Epithelial cell of proximal tubule (primary cell): ENCODE measurements around the gene L3MBTL4. TPM values are rescaled to one million over a fixed set of nuclear protein-coding genes. Genes with fewer than 3 reads are reported as not detected.

Experiments
- DNase-seq: peaks from one replicate; pipeline ENCODE4 v3.0.0-alpha.2; 2011; ENCODE audit warnings: low read depth
- H3K4me3 ChIP-seq: 2 replicates; pipeline ENCODE4 v1.5.1; 2011; ENCODE audit warnings: low read depth, mild to moderate bottlenecking, low read length
- CTCF ChIP-seq: conservative IDR thresholded peaks from 2 replicates; pipeline ENCODE4 v1.5.1; 2012; ENCODE audit warnings: low read depth, mild to moderate bottlenecking, low read length
- total RNA-seq: library from RNA; depleted of rRNA; stranded (reverse); fragments of >200 nt; gene quantifications from 2 replicates; pipeline ENCODE4 v1.2.3, GENCODE V29; 2015

The L3MBTL4 gene
- total RNA-seq, 1 donor from 2014 or later, result 4.0 TPM

- DNase-seq, result no peak
- H3K4me3 ChIP-seq, result no peak overlapping the region
- no peak for TF ChIP-seq CTCF
Measured at GRCh38 chr18:6331872-6332271, 82.8 kb downstream of the L3MBTL4 start.

- no peak for DNase-seq
- no peak for TF ChIP-seq CTCF
Measured at GRCh38 chr18:6330786-6331185, 83.9 kb downstream of the L3MBTL4 start.

DNA sequence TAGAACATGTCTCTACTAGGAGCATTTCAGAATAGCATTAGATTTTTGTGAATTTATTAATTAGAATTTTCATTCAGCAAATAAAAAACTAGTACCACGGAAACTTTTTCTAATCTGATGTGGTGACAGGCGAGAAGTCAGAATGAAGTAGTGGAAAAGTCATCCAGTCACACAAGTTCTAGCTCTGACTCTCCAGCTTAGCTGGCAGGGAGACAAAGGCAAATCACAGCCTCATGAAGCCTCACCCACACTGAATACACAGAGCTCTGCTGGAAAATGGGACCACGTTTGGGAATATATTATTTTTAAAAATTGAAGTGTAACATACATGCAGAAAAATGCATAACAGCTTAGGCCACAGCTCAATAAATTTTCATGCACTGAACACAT lies 86.1 kb downstream of the L3MBTL4 start:
- no peak for DNase-seq
- H3K4me3 ChIP-seq, result no peak overlapping the region
- TF ChIP-seq CTCF, result no peak

More at GRCh38 chr18:6330786-6331185, 83.9 kb downstream of the L3MBTL4 start:
- H3K4me3 ChIP-seq, result no peak overlapping the region

- TF ChIP-seq CTCF, result no peak
- no peak for DNase-seq
- no peak overlapping the region for H3K4me3 ChIP-seq
Measured at GRCh38 chr18:6327895-6328620, 86.7 kb downstream of the L3MBTL4 start.

DNA sequence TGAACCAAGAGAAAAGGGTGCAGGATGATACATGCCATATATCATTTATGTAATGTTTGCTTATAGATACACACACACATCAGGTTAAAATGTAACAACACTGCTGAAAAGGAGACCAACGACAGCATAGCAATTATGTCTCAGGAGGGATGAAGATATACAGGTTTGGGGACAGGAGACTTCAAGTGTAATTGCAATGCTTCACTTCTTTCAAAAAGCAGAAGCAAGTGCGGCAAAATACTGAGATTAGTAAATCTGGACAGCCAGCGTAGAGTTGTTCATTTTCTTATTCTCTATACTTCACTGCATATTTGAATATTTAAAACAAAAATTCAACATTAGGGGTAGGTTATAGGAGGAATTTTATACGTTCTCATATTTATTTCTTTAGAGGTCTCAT lies 87.2 kb downstream of the L3MBTL4 start:
- TF ChIP-seq CTCF, result no peak
- DNase-seq, result no peak
- H3K4me3 ChIP-seq, result no peak overlapping the region

DNA sequence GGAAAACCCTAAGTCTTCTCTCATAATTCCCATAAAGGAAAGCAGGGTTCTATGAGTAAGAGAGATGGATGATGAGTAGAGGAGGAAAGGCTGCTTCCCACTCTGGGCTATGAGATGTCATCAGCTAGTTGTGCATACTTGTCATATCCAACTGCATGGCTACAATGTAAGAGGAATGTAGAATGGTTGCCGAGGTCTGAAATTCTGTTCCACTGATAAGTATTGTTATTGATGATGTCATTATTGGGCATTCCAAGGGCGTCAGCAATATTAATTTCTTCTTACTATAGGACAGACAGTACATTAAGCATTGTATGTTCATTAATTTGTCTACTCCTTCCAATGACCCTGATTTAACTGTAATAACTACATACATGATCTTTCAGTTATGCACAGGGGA lies 88.1 kb downstream of the L3MBTL4 start:
- no peak overlapping the region for H3K4me3 ChIP-seq
- no peak for DNase-seq
- TF ChIP-seq CTCF, result no peak

DNA sequence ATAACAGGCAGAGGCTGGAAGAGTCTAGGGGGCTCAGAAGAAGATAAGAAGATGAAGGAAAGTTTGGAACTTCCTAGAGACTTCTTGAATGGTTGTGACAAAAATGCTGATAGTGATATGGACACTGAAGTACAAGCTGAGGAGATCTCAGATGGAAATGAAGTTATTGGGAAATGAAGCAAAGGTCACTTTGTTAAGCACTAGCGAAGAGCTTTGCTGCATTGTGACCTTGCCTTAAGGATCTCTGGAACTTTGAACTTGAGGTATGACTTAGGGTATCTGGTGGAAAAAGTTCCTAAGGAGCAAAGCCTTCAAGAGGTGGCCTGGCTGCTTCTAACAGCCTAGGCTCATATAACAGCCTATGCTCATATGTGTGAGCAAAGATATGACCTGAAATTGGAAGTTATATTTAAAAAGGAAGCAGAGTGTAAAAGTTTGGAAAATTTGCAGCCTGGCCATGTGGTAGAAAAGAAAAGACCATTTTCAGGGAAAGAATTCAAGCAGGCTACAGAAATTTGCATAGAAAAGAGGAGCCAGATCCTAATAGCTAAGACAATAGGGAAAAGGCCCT lies 91.3 kb downstream of the L3MBTL4 start:
- no peak for TF ChIP-seq CTCF
- no peak for DNase-seq
- no peak overlapping the region for H3K4me3 ChIP-seq
